Upper lobe of right lung (tissue), 1 donor: ENCODE measurements around the gene SRPK2. TPM values are rescaled to one million over a fixed set of nuclear protein-coding genes. Genes with fewer than 3 reads are reported as not detected.

Source experiments
- ATAC-seq: fragments of 200-7000 bp; cut with Tn5 transposase; one replicate; pipeline ENCODE4 v1.9.1; 2020; ENCODE audit warnings: mild to moderate bottlenecking, moderate library complexity
- DNase-seq: peaks from one replicate; pipeline ENCODE4 v3.0.0-alpha.2; 2020
- H3K27ac ChIP-seq: fragments of 200-600 bp; one replicate; pipeline ENCODE4 v1.8.0; 2022
- H3K27me3 ChIP-seq: fragments of 200-600 bp; one replicate; pipeline ENCODE4 v1.8.0; 2022; ENCODE audit warnings: mild to moderate bottlenecking
- H3K36me3 ChIP-seq: fragments of 200-600 bp; one replicate; pipeline ENCODE4 v1.8.0; 2022
- H3K4me1 ChIP-seq: fragments of 200-600 bp; one replicate; pipeline ENCODE4 v1.8.0; 2022
- H3K4me3 ChIP-seq: fragments of 200-600 bp; one replicate; pipeline ENCODE4 v1.8.0; 2022; ENCODE audit warnings: mild to moderate bottlenecking
- H3K9me3 ChIP-seq: fragments of 200-600 bp; one replicate; pipeline ENCODE4 v1.8.0; 2022
- CTCF ChIP-seq: fragments of 200-600 bp; IDR thresholded peaks from one replicate; pipeline ENCODE4 v1.8.0; 2022; ENCODE audit warnings: antibody characterized with exemption
- intact Hi-C: fragments of 100-400 bp; cut with DNase I; formaldehyde crosslinking; loops from one replicate; pipeline ENCODE4 v1.11.0; 2022
- total RNA-seq: library from RNA; stranded (reverse); fragmentation: NEBNext Ultra II Directional; extraction: Animal tissue kit (Norgen Biotek cat#: 25700); gene quantifications from one replicate; pipeline ENCODE4 v1.2.1, GENCODE V29; 2021
- donor health status: DM: no; HTN: yes; CAD: no; lungs with severe emphysema.

Gene SRPK2
- total RNA-seq, 1 donor from 2014 or later, result 48.5 TPM

- H3K27ac ChIP-seq, result no peak overlapping the region
- H3K4me3 ChIP-seq, result no peak overlapping the region
- no peak for TF ChIP-seq CTCF
- intact Hi-C loops, result no loop called here
- no peak for ATAC-seq
- H3K4me1 ChIP-seq, result no peaks in the 10 kb centered on the region
- no peaks in the 10 kb centered on the region for H3K27me3 ChIP-seq
- H3K36me3 ChIP-seq, result no peaks in the 10 kb centered on the region
- H3K9me3 ChIP-seq, result no peaks in the 10 kb centered on the region
- no peak for DNase-seq
These were observed 238.9 kb downstream of the SRPK2 start for GRCh38 chr7:105149827-105150226.

- no peaks in the 10 kb centered on the region for H3K4me1 ChIP-seq
- ATAC-seq (no peak), DNase-seq (no peak)
- peaks cover 56% of the 10 kb centered on the region for H3K36me3 ChIP-seq
- peak; percentile 22 for TF ChIP-seq CTCF
- no peak overlapping the region for H3K27ac ChIP-seq
- H3K4me3 ChIP-seq, result no peak overlapping the region
- no peaks in the 10 kb centered on the region for H3K9me3 ChIP-seq
- intact Hi-C loops, result no loop called here
- no peaks in the 10 kb centered on the region for H3K27me3 ChIP-seq
These were observed 247.7 kb downstream of the SRPK2 start for GRCh38 chr7:105141068-105141467.

GRCh38 chr7:105139381-105139780 is 249.3 kb downstream of the SRPK2 start:
- intact Hi-C loops, result no loop called here
- Histone ChIP-seq H3K4me1 (no peaks in the 10 kb centered on the region), H3K4me3 (no peak overlapping the region), H3K27me3 (no peaks in the 10 kb centered on the region), H3K27ac (no peak overlapping the region), H3K9me3 (no peaks in the 10 kb centered on the region), H3K36me3 (peaks cover 60% of the 10 kb centered on the region)
- no peak for TF ChIP-seq CTCF
- ATAC-seq (no peak), DNase-seq (no peak)

- intact Hi-C loops, result no loop called here
- H3K9me3 ChIP-seq, result no peaks in the 10 kb centered on the region
- no peak for TF ChIP-seq CTCF
These were observed 250.8 kb downstream of the SRPK2 start for GRCh38 chr7:105137898-105138297.

GRCh38 chr7:105136221-105136620 is 252.5 kb downstream of the SRPK2 start:
- Histone ChIP-seq H3K27ac (no peak overlapping the region), H3K27me3 (no peaks in the 10 kb centered on the region), H3K4me3 (no peak overlapping the region), H3K4me1 (no peaks in the 10 kb centered on the region), H3K9me3 (no peaks in the 10 kb centered on the region), H3K36me3 (peaks cover 54% of the 10 kb centered on the region)
- ATAC-seq (no peak), DNase-seq (no peak)
- TF ChIP-seq CTCF, result no peak
- intact Hi-C loops, result no loop called here

More at GRCh38 chr7:105137898-105138297, 250.8 kb downstream of the SRPK2 start:
- no peak overlapping the region for H3K4me3 ChIP-seq
- no peak for ATAC-seq
- no peak overlapping the region for H3K27ac ChIP-seq
- peaks cover 58% of the 10 kb centered on the region for H3K36me3 ChIP-seq
- H3K27me3 ChIP-seq, result no peaks in the 10 kb centered on the region
- DNase-seq, result no peak
- H3K4me1 ChIP-seq, result no peaks in the 10 kb centered on the region

- DNase-seq (no peak), ATAC-seq (no peak)
- no peak overlapping the region for H3K27ac ChIP-seq
- peaks cover 40% of the 10 kb centered on the region for H3K36me3 ChIP-seq
- no peaks in the 10 kb centered on the region for H3K9me3 ChIP-seq
- intact Hi-C loops, result no loop called here
- no peak for TF ChIP-seq CTCF
- H3K27me3 ChIP-seq, result no peaks in the 10 kb centered on the region
- no peaks in the 10 kb centered on the region for H3K4me1 ChIP-seq
- no peak overlapping the region for H3K4me3 ChIP-seq
These were observed 254.6 kb downstream of the SRPK2 start for GRCh38 chr7:105133986-105134655.
